NCI-H226 (cell line): ENCODE measurements around the gene KCND1.
A peak's percentile ranks its signal among the peaks of the same experiment; 100 is the strongest.

Source experiments
- DNase-seq: peaks from one replicate; pipeline ENCODE4 v3.0.0-alpha.2; 2015

The KCND1 gene

DNA sequence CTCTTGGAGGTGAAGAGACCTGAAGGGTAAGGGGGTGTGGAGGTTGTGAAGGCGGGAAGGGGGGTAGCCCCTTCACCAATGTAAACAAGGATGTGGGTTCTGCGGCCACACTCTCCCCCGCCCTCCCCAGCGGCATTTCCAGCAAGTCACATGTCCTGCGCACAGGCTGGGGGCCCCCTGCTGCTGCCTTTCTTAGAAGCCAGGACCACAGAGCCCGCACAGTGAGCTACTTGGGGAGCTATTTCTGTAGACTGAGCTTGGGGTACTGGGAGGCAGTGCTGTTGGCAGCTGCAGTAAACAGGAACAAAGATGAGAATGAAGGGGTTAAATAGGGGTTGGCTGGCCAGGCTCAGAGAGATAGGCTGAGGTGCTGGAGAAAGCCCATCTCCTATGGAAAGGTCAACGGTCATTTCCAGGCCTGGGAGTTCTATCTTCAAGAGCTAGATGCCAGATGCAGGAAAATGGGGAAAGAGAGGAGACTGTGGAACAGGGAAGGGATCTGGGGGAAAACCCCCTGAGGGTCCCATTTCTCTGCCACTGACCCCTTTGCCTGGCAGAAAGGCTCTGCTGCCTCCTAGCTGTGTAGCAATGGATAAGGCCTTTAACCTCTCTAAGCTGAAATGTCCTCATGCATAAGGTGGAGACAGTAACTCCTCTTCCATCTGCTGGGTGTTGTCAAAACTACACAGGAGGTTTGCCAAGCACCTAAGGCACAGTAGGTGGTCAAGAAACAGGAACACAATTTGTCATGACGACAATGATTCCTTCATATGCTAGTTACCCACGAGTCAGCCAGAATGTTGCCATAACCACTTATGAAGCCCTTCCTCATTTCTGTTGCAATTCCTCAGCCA lies 34.4 kb downstream of the KCND1 start:
- no peak for DNase-seq

DNA sequence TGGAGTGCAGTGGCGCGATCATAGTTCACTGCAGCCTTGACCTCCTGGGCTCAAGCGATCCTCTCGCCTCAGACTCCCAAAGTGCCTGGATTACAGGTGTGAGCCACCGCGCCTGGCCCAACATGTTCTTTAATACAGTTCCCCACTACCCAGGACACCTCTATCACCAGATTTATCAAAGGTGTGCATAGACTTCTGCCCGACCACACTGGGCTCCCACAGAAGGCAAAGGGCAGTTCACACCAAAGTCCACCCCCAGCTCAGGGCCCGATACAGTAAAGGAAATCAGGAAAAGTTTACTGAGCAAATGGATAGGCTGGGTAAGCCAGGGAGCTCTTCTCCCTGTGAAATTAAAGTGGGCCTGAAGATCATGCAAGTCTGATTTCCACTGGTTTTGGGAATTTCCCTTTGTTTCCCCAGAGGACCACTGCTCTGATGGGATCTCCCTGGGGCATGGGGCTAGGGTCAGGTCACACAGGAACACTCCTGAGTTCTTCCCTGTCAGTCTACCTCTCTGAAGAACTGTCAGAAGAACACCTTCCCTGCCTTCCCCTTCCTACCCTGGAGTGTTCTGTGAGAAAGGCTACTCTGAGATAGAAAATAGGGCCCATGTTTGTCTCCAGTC lies 35.1 kb downstream of the KCND1 start:
- DNase-seq: no peak

DNA sequence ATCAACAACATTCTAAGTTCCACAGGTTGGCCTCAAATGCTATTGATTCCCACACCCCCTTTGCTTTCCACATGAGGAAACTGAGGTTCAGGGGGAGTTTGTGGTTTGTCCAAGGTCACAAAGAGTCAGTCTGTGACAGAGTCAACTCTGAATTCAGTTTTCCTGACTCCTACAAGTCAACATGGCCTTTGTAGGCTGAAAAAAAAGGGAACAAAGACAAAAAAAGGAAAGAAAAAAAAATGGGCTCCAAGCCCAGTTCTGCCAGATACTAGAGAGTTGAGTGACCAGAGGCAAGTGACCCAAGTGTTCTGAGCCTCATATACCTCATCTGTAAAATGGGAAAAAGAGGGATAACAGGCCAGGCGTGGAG lies 36.4 kb downstream of the KCND1 start:
- no peak for DNase-seq

DNA sequence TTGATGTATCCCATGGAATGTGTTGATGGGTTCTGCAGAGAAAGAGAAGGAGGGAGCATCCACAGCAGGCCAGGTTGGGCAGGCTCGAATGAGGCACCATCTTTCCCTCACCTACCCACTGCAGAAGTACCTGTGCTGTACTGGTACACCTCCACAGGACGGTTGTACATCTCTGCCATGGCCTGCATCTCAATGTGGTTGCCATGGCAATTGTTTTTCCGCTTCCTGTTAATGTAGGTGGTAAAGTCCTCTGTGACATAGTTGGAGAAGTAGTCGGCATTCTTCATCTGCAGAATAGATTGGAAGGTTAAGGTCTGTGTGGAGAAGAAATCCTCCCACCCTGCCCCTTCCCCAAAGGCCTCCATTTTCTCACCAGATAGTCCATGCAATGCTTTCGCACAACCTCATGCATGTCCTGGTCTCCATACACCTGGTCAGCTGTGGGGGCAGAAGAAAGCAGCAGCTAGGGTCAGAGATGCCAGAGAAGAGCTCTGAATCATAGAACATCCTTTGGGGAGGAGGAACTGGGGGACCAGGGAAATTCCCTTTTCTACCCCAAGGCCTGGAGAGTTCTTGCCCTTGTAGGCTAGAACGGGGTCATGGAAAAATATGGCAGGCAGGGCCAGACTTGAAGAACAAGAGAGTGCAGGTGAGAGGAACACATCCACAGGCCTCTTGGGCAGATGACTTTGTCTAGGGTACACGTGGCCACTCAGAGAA lies 36.9 kb downstream of the KCND1 start:
- no peak for DNase-seq

DNA sequence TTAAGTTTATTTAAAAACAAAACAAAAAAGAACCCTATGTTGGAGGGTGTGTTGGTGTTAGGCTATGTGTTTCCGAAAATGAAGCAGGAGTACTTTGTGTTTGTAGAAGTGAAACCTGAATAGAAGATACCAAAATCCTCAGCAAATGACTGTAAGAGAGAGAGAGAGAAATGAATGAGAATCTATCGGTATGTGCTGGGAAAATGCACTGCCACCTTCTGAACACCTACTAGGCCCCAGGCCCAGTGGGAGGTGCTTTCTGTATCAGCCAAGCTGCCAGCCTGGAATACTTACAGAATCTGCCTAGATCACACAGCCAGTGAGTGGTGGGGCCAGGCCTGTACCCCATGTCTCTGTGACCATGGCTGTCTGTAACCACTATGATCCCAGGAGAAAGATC lies 37.9 kb downstream of the KCND1 start:
- DNase-seq: no peak

DNA sequence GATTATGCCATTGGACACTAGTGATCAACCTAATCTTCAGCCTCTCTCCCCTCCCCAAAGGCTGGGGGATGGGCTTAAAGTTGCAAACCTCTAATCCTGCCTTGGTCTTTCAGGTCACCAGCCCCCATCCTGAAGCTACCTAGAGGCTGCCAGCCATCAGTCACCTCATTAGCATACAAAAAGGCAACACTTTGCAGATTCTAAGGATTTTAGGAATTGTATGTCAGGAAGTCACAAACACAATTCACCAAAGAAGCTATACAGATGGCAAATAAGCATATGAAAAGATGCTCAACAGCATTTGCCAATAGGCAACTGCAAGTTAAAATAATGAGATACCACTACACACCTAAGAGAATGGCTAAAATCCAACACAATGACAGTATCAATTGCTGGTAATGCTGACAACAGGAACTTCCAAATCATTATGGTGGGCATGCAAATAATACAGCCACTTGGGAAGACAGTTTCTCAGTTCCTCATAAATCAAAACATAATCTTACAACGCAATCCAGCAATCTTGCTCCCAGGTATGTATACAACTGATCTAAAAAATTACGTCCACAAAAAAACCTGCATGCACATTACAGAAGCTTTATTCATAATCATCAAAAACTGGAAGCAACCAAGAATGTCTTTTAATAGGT lies 43.8 kb downstream of the KCND1 start:
- DNase-seq: no peak

DNA sequence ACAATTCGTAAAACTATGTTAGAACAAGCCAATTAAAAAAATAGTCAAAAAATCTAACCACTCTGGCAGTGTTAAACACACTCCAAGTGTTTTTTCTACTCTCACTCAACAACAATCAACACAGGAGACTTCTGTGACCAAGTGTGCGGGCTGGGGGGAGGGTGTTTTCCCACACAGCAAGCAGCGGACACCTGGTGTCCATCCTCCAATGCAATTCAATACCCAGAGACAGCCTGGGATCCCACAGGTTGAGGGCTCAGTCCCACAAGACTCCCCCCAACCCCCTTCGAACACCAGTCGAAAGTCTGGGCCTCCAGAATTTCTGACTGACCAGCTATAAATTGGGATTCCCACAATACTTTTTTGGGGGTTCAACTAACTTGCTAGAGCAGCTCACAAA lies 44.5 kb downstream of the KCND1 start:
- DNase-seq: no peak

DNA sequence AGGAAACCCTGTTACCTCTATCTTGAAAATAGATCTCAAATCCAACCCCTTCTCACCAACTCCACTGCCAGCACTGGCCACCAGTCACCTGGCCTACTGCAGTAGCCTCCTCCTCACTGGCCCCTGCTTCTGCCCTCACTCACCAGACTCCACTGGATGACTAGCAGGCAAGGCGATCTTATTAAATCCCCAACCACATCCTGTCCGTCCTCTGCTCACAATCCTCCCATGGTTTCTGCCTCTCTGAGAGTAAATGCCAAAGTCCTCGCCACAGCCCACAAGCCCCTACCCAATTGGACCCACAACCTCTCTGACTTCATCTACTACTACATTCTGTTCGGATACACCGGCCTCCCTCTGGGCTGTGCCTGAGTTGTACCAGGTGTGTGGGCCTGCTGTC lies 47.4 kb downstream of the KCND1 start:
- no peak for DNase-seq

DNA sequence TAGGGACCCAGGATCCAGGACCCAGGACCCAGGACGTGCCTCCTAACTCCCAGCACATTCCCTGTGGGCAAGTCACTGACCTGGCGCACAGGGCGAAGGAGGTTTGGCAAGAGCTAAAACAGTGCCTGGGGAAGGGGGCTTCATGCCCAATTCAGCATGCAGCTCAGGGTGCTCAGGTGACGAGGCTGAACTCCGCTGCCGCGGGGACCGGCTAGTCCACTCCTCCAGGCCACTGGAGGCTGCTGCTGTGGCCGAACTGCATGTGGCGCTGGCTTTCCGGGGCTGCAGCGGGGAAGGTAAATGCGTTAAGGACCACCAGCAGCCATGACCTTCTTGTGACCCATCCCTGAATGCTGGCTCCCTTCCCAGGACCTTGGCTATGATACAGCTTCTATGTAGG lies 47.9 kb downstream of the KCND1 start:
- DNase-seq: no peak

DNA sequence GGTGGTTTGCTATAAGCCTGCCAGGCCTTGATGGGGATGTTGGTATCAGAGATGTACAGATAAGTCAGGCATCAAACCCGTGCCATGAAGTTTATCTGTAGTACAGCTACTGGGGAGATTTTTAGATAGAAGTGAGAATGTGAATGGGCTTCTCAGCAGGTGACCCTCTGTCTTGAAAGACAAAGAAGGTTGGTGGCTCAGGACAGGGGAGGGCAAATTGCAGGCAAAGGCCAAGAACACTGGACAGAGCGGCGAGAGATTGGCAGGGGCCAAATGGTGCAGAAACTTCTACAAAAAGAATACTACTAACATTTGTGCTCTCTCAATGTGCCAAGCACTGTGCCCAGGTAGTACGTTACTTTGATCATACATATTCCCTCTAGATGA lies 50.9 kb downstream of the KCND1 start:
- no peak for DNase-seq

DNA sequence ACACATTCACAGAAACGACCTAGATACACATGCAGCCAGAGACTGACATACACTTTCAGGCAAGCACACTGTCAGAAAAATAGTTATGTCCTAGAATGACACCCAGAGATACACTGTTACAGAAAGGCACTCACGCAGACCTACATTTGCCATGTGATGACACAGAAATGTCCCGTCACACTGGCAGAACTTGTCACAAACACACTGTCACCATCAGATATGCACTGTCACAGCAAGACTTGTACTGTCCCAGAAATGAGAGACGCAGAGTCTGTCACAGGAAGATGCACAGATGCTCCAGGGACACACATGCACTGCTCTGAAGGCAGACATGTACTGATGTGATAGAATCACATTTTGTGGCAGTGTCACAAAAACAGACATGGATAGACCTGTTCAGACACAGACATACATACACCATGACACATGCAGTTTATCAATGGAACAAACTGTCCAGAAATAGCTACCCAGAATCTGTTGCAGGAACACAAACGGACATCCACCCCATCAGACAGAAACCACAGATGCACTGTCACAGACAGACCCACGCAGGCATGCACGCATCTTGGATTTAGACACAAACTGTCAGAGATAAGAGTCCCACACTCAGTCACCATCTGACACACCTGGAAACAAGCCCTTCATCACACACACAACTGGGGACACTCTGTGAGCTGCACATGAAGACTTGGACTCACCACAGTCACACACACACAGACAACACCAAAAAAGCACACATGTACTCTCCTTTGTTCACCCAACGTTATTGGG lies 51.5 kb downstream of the KCND1 start:
- no peak for DNase-seq

DNA sequence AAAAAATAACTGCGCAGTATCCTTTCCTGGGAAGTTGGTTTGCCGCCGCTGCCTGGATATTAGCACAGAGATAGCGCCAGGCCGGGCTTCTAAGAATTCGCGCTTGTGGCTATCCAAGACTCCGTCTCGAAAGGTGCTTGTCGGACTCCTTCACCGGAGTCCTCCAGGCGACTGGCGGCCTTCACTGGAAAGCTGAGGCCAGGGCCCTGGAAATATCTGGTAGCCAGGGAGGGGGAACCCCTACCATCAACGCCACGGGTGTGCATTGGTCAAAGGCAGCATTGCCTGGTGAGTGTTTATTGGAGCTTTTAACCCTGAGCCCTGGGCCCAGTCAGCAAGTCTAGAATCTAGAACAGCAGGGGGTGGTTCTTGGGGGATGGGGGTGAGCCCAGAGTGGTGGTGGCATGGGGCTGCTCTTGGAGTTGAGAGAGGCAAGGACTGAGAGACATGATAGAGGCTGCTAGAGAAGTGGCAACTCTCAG lies 52.2 kb downstream of the KCND1 start:
- DNase-seq: no peak

DNA sequence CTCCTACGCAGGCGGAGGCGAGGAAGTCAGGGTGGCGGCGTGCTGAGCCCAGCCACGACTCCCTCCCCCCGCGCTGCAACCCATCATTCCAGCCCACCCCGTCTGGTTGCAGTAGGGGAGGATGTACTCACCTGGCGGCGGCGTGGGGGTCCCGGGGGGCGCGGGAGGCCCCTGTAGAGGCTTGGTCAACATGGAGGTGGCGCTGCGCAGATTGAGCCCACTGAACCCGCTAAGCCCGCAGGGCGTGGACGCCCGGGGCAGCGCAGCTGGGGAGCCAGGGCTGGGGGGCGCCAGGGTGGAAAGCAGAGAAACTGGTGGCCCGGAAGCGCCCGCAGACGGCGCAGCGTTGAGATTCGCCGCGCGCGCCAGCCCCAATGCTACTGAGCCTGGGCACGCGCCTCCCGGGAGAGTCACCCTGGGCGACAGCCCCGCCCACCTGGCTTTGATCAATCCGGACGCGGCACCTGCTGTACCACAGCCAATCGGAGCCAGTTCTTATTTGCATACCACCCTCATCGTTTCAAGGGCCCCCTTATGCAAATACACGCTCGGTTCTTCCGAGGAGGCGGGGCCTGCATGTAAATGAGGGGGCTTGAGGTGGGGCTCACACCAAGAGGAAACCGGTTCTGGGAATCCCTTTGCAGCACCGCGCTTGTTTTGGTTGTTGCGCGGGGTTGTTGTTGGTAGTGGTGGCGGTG lies 52.9 kb downstream of the KCND1 start, which contains the start of gene PIM2:
Gene PIM2, minus strand, starts transcription at position 382 of the 698 bp plus-strand sequence. Its CDS starts 190 bp downstream, at position 192.
- peak; percentile 83 for DNase-seq

DNA sequence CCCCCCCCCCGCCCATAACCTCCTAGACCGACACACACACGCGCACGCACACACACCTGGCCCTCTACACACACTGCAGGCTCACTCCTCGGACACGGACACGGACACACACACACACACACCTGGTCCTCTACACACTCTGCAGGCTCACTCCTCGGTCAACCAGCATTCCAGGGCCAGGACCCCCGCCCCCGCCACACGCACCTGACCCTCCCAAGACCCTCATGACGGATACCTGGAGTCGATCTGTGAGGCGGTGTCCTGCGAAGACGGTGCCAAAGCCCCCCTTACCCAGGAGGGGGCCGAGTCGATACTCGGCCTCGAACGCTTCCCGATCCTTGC lies 53.4 kb downstream of the KCND1 start:
- no peak for DNase-seq

DNA sequence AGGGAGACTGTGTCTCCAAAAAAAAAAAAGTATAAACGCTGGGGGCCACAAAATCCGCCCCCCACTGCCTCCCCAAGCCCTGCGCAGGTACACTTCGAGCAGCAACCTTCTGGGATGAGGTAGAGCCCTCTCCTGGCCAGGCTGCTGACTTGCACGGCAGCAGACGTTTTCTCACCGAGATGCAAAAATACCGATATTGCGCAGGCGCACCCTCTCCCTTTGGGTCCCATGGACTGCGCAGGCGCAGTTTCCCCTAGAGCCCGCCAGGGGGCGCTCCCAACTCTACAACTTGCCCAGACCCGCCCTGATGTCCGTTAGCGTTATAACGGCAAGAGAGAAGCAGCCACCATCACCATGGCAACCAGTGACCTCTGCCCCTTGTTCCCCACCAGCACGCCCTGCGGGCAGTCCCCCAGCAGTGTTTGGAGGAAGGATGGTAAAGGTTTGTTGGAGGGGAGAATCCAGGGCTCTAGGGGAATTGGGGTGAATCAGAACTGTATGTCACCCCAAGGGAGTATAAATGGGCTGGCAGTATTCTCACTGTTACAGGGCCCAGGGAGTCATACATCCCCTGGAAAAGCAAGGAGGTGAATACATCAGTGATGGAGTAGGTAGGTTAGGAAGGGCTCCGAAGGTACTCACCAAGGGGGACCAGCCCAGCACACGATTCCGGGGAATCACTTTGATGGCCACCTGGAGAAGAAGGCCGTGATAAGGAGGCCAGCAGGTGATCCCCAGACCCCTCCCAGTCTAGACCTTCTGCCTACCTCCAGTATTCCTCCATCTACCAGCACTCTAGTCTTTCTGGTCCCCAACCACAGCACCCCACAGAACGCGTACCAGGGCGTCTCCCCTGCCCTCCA lies 54.3 kb downstream of the KCND1 start:
- peak; percentile 55 for DNase-seq

DNA sequence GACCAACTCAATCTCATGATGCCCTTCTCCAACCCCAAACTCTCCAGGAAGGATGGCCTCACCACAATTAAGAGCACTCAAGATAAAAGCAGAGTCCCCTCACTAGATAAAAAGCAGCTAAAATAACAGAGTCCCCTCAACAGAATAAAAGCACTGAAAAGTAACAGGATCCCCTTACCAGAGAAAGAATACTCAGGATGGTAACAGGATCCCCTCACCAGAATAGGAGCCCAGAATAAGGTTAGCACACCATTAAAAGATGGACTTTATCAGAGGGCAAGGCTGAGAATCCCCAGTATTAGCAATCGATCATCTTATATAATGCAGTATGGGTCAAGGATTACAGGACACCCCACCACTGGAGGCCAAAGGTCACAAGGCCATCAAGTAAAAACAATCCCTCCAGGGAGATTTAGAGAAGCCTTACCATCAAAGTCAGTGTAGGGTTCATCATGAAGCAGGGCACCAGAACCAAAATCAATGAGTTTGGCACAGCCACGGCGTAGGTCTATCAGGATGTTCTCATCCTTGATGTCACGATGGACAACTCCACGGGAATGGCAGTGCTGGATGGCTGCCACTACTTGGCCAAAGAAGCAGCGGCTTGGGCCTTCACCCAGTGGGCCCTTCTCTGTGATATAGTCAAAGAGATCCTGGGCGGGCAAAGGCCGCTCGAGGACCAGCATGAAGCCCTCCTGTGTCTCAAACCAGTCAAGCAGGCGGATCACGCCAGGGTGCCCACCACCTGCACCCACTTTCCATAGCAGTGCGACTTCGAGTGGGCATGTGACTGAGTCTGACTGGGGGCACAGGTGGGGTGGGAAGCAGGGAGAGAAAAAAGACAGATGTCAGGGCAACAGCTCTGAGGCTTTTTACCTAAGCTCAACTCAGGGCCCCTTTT lies 56.8 kb downstream of the KCND1 start:
- no peak for DNase-seq

DNA sequence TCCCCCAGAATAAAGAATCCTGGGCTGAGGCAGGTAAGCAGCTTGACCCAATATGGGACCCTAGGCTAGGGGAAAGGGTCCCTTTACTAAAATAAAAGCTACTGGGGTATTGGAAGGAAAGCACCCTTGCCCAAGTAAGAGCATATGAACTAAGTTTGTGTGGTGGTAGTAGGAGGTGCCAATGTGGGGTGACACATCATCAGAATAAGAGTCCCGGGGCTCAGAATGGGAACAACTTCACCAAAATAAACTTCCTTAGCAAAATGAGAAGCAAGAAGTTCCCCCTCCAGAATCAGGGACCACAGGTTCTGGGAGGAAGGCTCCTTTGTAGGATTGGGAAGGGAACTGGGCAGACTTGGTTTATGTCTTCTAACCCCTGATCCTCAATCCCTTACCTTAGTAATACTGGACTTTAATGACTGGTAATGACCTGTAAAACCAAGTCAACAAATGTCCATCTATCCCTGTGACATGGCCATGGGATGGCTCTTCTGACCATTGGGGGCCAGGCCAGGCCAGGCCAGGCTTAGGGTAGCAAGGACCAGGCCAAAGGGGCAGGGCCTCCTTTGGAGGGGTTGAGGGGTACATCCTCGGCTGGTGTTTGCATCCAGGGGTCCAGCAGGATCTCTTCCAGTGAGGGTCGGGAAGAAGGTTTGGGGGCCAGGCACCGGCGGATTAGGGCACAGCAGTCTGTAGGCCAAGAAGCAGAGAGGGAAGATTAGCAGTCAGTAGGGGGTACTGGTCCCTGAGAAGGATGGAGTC lies 57.9 kb downstream of the KCND1 start:
- DNase-seq: no peak

DNA sequence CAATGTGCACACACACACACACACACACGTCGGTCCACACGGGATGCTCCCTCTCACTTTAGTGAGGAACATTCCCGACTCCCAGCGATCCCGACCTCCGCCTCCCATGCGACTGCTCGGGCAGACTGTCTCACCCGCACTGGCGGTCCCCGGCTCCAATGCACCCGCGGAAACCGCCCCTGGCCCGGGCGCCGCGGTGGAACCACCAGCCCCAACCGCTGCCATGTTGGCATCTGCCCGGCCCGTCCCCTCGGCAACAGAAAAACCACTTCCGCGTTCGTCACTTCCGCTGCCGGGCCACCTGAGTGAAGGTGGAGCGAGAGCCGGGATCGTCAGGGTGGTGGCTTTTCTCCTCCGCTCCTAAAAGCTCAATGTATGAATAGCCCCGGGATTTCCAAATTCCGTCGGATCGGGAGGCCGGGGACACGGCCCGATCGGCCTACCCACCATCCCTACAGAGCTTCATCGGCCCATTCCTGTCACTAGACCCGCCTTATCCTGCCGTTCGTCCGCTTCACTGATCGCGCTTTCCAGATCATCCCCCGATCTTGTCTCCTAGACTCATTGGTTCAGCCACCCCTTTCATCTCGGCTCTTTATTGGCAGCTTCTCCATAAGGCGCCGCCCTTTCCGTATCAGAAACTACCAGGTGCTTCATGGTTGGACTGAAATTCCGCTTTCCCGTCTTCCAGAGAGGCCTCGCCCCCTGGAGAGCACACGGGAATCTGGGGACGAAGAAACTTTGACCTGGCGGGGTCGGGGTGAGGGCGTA lies 60.0 kb downstream of the KCND1 start, which contains the start of gene SLC35A2:
Gene SLC35A2, minus strand, starts transcription at position 235 of the 771 bp plus-strand sequence. Its CDS starts 10 bp downstream, at position 225.
- DNase-seq: peak; percentile 80
